ENCODE data around the gene AGAP2.

DNA sequence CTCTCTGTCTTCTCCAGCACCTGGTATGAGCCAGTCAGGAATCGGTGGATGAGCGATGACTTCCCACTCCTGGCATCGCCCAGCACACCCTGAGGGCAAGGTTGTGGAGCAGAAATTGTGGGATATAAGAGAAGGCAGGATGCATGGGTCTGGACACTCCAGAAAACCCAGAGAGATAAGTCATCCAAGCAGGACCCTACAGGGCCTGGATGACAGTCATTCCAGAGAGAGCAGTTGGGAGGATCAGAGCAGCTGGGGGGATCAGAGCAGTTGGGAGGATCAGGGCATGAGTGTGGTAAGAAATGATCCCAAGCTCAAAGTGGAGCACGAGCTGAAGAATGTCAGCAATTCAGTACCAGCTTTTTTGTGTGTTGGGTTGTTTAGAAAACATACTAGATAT lies 4.0 kb downstream of the AGAP2 start:
- TF ChIP-seq, protein P1, sequence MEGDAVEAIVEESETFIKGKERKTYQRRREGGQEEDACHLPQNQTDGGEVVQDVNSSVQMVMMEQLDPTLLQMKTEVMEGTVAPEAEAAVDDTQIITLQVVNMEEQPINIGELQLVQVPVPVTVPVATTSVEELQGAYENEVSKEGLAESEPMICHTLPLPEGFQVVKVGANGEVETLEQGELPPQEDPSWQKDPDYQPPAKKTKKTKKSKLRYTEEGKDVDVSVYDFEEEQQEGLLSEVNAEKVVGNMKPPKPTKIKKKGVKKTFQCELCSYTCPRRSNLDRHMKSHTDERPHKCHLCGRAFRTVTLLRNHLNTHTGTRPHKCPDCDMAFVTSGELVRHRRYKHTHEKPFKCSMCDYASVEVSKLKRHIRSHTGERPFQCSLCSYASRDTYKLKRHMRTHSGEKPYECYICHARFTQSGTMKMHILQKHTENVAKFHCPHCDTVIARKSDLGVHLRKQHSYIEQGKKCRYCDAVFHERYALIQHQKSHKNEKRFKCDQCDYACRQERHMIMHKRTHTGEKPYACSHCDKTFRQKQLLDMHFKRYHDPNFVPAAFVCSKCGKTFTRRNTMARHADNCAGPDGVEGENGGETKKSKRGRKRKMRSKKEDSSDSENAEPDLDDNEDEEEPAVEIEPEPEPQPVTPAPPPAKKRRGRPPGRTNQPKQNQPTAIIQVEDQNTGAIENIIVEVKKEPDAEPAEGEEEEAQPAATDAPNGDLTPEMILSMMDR (conservative IDR thresholded peaks at IDR 0.05; ENCODE audit: low read length) = no peak
- TF ChIP-seq EZH2phosphoT487 (IDR thresholded peaks at IDR 0.05; ENCODE audit: borderline replicate concordance) = no peak

Data from Loucy (cell line).